ENCODE measurements around the gene NPAS2. TPM values are rescaled to one million over a fixed set of nuclear protein-coding genes. Genes with fewer than 3 reads are reported as not detected.
A peak's percentile ranks its signal among the peaks of the same experiment; 100 is the strongest.

The NPAS2 gene
- total RNA-seq, 5 donors from 2014 or later (not counting 1 experiment from before 2014, with no cell fraction given): 3.5 to 9.5 (median 4.4) TPM

DNA sequence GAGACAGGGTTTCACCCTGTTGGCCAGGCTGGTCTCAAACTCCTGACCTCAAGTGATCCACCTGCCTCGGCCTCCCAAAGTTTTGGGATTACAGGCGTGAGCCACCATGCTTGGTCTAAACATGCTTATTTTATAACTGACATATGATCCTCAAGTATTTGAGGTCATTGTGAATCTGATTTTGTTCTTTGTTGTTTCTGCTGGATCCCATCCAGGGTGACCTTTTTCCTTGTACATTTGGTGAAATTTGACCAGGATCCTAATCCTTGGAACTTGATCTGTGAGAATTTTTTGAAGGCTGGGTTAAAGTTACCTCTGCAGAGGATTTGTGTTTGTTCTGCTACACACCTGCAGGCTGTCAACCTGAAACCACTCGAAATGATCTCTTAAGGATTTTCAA lies 49.2 kb downstream of the NPAS2 start:
- Mint-ChIP-seq H3K36me3 (no peaks in the 10 kb centered on the region), H3K4me3 (no peak overlapping the region), H3K27ac (no peak overlapping the region), H3K4me1 (peaks cover 0 to 2% (median 2%) of the 10 kb centered on the region in 3 donors), H3K9me3 (peaks cover 6 to 25% (median 11%) of the 10 kb centered on the region in 3 donors), H3K27me3 (peaks cover 0 to 6% of the 10 kb centered on the region in 2 donors)
- CTCF ChIA-PET: interaction anchor here in 1 of 2 donors (0.6 kb wide), 1 partner anchor 164 kb away, joined by 5 read pairs; no protein-coding TSS in a partner anchor
- Histone ChIP-seq H3K4me3 (ENCODE audit: control insufficient read depth in 1 of 2, extremely low read depth in 1 of 2, low read length in 1 of 2) (no peak overlapping the region), H3K27ac (ENCODE audit: low read length) (no peak overlapping the region), H3K27me3 (replicated peaks in 1 of 2; ENCODE audit: control insufficient read depth in 2 of 2, extremely low read depth in 1 of 2, insufficient read depth in 2 of 2, low read length in 1 of 2) (peaks cover 0 to 5% of the 10 kb centered on the region in 2 experiments), H3K9me3 (no peaks in the 10 kb centered on the region), H3K36me3 (ENCODE audit: control insufficient read depth in 2 of 2, extremely low read depth in 1 of 2, insufficient read depth in 1 of 2, low read length in 1 of 2) (no peaks in the 10 kb centered on the region), H3K4me1 (ENCODE audit: control insufficient read depth in 1 of 2, extremely low read depth in 1 of 2, insufficient read depth in 2 of 2, low read length in 2 of 2) (no peaks in the 10 kb centered on the region)
- POLR2A ChIA-PET: no interaction called here
- DNase-seq (no peak), ATAC-seq (replicated peaks in 1 of 4) (no peak)
- 67% methylated on average over 1 of the region's 3 CpGs for WGBS (ENCODE audit: insufficient coverage)

DNA sequence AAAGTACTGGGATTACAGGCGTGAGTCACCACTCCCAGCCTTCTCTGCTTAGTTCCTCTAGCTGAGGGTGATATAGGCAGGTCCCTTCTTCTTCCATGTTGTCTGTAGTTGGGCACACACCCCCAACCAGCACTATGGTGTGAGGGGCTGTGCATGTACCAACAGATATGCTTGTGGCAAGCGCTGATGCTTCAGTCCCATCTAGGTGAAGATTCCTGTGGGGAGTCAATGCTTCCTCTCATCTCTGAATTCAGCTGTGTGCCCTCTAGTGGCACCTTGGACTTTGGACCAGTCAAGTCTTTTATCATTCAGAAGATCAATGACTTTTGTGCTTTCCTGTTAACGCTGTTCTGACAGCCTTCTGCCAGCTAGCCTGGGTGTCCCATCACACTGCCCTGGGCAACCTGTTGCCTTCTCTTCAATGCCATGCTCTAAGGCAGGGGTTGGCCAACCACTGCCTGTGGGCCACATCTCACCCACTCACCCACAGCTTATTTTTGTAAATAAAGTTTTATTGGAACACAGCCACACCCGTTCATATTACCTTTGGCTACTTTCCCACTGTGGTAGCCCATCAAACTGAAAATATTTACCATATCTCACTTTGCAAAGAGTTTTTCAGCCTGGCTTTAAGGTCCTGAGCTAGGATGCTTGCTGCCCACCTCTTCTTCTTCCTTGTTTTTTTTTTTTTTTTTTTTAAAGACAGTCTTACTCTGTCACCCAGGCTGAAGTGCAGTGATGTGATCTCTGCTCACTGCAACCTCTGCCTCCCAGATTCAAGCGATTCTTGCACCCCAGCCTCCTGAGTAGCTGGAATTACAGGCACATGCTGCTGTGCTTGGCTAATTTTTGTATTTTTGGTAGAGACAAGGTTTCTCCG lies 51.0 kb downstream of the NPAS2 start:
- Mint-ChIP-seq H3K27ac (no peak overlapping the region), H3K27me3 (peaks cover 0 to 6% of the 10 kb centered on the region in 2 donors), H3K4me3 (no peak overlapping the region), H3K9me3 (peaks cover 6 to 25% (median 11%) of the 10 kb centered on the region in 3 donors), H3K36me3 (no peaks in the 10 kb centered on the region), H3K4me1 (peaks cover 4 to 6% (median 5%) of the 10 kb centered on the region in 3 donors)
- Histone ChIP-seq H3K27me3 (replicated peaks in 1 of 2; ENCODE audit: control insufficient read depth in 2 of 2, extremely low read depth in 1 of 2, insufficient read depth in 2 of 2, low read length in 1 of 2) (peaks cover 0 to 5% of the 10 kb centered on the region in 2 experiments), H3K36me3 (ENCODE audit: control insufficient read depth in 2 of 2, extremely low read depth in 1 of 2, insufficient read depth in 1 of 2, low read length in 1 of 2) (no peaks in the 10 kb centered on the region), H3K9me3 (no peaks in the 10 kb centered on the region), H3K4me1 (ENCODE audit: control insufficient read depth in 1 of 2, extremely low read depth in 1 of 2, insufficient read depth in 2 of 2, low read length in 2 of 2) (peaks cover 4% of the 10 kb centered on the region in 2 experiments), H3K27ac (ENCODE audit: low read length) (no peak overlapping the region), H3K4me3 (ENCODE audit: control insufficient read depth in 1 of 2, extremely low read depth in 1 of 2, low read length in 1 of 2) (no peak overlapping the region)
- ATAC-seq (replicated peaks in 1 of 4) (no peak), DNase-seq (peak in 1 of 35 experiments; percentile 9)
- ChIA-PET POLR2A (no interaction called here), CTCF (no interaction called here)
- 81% methylated on average over 4 of the region's 6 CpGs for WGBS (ENCODE audit: insufficient coverage)

DNA sequence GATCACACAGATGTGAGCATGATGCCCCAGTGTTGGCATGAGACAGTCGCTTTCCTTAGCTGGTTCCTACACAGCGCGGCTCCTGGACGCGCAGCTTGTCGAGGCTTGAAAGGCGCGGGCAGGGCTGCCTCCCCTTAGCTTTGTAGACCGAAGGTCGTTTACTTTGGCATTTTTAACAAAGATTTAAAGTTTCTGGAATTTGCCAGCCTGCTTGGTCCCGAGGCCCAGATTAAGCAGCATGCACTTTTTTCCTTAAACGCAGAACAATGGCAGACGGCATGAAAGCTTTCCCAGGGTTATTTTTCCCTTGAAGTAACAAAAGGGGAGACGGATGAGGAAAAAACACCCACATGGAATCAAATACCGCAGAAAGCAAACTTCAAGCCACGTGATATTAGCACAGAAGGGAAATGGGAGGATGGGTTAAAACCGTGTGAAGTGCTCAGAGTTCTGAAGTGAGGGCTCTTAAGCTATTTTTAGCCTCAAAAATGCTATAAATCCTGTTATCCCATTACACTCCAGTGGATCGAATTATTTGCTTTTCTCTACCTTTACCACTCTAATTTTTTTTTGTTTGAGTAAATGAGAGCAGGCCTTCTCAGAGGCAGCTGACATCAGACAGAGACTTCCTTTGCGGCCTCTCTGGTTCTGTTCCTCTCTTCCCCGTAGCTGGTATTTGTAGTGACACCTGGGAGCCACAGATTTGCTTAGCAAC lies 55.7 kb downstream of the NPAS2 start:
- peaks cover 8 to 14% (median 13%) of the 10 kb centered on the region in 3 donors for H3K4me1 Mint-ChIP-seq
- Histone ChIP-seq H3K9me3 (no peaks in the 10 kb centered on the region), H3K36me3 (ENCODE audit: control insufficient read depth in 2 of 2, extremely low read depth in 1 of 2, insufficient read depth in 1 of 2, low read length in 1 of 2) (no peaks in the 10 kb centered on the region), H3K4me3 (ENCODE audit: control insufficient read depth in 1 of 2, extremely low read depth in 1 of 2, low read length in 1 of 2) (no peak overlapping the region), H3K27me3 (replicated peaks in 1 of 2; ENCODE audit: control insufficient read depth in 2 of 2, extremely low read depth in 1 of 2, insufficient read depth in 2 of 2, low read length in 1 of 2) (no peaks in the 10 kb centered on the region), H3K4me1 (ENCODE audit: control insufficient read depth in 1 of 2, extremely low read depth in 1 of 2, insufficient read depth in 2 of 2, low read length in 2 of 2) (peaks cover 11% of the 10 kb centered on the region in 2 experiments), H3K27ac (ENCODE audit: low read length) (no peak overlapping the region)
- no peaks in the 10 kb centered on the region for H3K9me3 Mint-ChIP-seq
- POLR2A ChIA-PET: interaction anchor here in 1 of 2 donors (0.6 kb wide), 2 partner anchors 74 to 250 kb away, joined by 3 to 4 read pairs; no protein-coding TSS in a partner anchor
- peak overlapping the region; percentile 41 to 55 for H3K27ac Mint-ChIP-seq
- DNase-seq: peak in 2 of 35 experiments; percentile 12 to 14
- ATAC-seq (replicated peaks in 1 of 4): peak; percentile 48 to 80 (median 66)
- H3K27me3 Mint-ChIP-seq: peaks cover 0 to 6% of the 10 kb centered on the region in 2 donors
- CTCF ChIA-PET: no interaction called here
- 90% methylated on average over 12 of the region's 20 CpGs for WGBS (ENCODE audit: insufficient coverage)
- H3K36me3 Mint-ChIP-seq: no peaks in the 10 kb centered on the region
- H3K4me3 Mint-ChIP-seq: peak overlapping the region in 1 of 3 donors; percentile 21

DNA sequence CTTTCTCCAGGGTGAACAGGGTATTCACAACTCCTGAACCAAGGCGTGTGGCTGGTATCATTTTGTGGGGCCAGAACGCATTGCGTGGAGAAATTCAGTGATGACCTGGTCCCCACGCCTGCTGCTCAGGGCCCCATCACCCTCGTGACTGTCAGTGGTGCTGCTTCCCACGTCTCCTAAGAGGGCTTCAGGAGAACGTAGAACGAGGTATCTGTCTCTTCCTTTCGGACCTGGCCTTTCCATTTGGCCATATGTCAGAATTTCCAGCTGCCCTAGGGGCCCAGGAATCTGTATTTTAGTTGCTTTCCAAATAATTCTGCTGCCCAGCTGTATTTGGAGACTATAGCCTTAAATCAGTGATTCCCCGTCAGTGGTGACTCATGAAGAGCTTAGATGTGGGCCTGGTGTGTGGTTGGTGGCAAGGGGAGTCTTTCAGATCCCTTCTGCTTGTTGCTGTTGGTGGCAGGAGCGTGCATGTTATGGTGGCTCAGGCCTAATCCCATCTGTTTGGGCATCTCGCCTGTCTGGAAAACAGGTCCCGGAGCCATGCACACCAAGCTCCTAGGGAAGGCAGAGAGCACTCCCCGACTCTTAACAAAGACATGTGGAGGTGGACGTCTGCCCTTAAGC lies 56.4 kb downstream of the NPAS2 start:
- Histone ChIP-seq H3K27ac (ENCODE audit: low read length) (no peak overlapping the region), H3K36me3 (ENCODE audit: control insufficient read depth in 2 of 2, extremely low read depth in 1 of 2, insufficient read depth in 1 of 2, low read length in 1 of 2) (no peaks in the 10 kb centered on the region), H3K4me3 (ENCODE audit: control insufficient read depth in 1 of 2, extremely low read depth in 1 of 2, low read length in 1 of 2) (no peak overlapping the region), H3K27me3 (replicated peaks in 1 of 2; ENCODE audit: control insufficient read depth in 2 of 2, extremely low read depth in 1 of 2, insufficient read depth in 2 of 2, low read length in 1 of 2) (no peaks in the 10 kb centered on the region), H3K9me3 (no peaks in the 10 kb centered on the region), H3K4me1 (ENCODE audit: control insufficient read depth in 1 of 2, extremely low read depth in 1 of 2, insufficient read depth in 2 of 2, low read length in 2 of 2) (peaks cover 11% of the 10 kb centered on the region in 2 experiments)
- ChIA-PET POLR2A (no interaction called here), CTCF (no interaction called here)
- H3K4me3 Mint-ChIP-seq: peak overlapping the region in 1 of 3 donors; percentile 21
- 78% methylated on average over 14 of the region's 15 CpGs for WGBS (ENCODE audit: insufficient coverage)
- peaks cover 6 to 14% (median 12%) of the 10 kb centered on the region in 3 donors for H3K4me1 Mint-ChIP-seq
- no peaks in the 10 kb centered on the region for H3K9me3 Mint-ChIP-seq
- DNase-seq: peak in 2 of 35 experiments; percentile 9 to 10
- ATAC-seq (replicated peaks in 1 of 4): peak in 2 of 4 experiments; percentile 62 to 70
- no peaks in the 10 kb centered on the region for H3K36me3 Mint-ChIP-seq
- H3K27ac Mint-ChIP-seq: peak overlapping the region in 1 of 2 donors; percentile 41
- H3K27me3 Mint-ChIP-seq: peaks cover 0 to 6% of the 10 kb centered on the region in 2 donors

DNA sequence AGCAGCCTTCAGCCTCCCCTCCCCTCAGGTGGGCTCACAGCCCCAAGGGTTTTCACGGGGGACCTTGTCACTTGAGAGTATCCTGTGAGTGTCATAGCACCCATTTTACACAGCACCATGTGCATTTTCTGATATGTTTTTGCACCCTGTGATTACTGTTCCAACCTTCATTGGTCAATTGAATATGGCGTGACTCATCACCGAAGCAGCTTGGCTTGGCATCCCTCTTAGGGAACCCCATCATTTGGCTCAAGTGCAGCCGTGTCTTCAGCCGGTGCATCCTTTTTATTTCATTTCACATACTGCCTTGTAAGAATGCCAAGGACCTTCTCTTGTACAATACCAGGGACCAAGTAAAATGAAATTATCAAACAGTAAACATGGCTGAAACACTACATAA lies 57.6 kb downstream of the NPAS2 start:
- H3K4me3 Mint-ChIP-seq: no peak overlapping the region
- H3K9me3 Mint-ChIP-seq: no peaks in the 10 kb centered on the region
- Histone ChIP-seq H3K27ac (ENCODE audit: low read length) (no peak overlapping the region), H3K4me1 (ENCODE audit: control insufficient read depth in 1 of 2, extremely low read depth in 1 of 2, insufficient read depth in 2 of 2, low read length in 2 of 2) (peaks cover 11 to 16% of the 10 kb centered on the region in 2 experiments), H3K9me3 (no peaks in the 10 kb centered on the region), H3K4me3 (ENCODE audit: control insufficient read depth in 1 of 2, extremely low read depth in 1 of 2, low read length in 1 of 2) (no peak overlapping the region), H3K27me3 (replicated peaks in 1 of 2; ENCODE audit: control insufficient read depth in 2 of 2, extremely low read depth in 1 of 2, insufficient read depth in 2 of 2, low read length in 1 of 2) (peaks cover 0 to 4% of the 10 kb centered on the region in 2 experiments), H3K36me3 (ENCODE audit: control insufficient read depth in 2 of 2, extremely low read depth in 1 of 2, insufficient read depth in 1 of 2, low read length in 1 of 2) (no peaks in the 10 kb centered on the region)
- no peak for DNase-seq
- H3K27ac Mint-ChIP-seq: no peak overlapping the region
- H3K36me3 Mint-ChIP-seq: no peaks in the 10 kb centered on the region
- H3K27me3 Mint-ChIP-seq: peaks cover 0 to 2% of the 10 kb centered on the region in 2 donors
- peaks cover 7 to 16% (median 15%) of the 10 kb centered on the region in 3 donors for H3K4me1 Mint-ChIP-seq
- CTCF ChIA-PET: no interaction called here
- POLR2A ChIA-PET: interaction anchor here in 1 of 2 donors (0.6 kb wide), 1 partner anchor 51 kb away, joined by 3 read pairs; no protein-coding TSS in a partner anchor
- 96% methylated on average over 4 of the region's 5 CpGs for WGBS (ENCODE audit: insufficient coverage)
- no peak for ATAC-seq (replicated peaks in 1 of 4)

Data from T-cell (primary cell).